ENCODE results near the gene ZNF385D.
"Not testable (repeated sequence)": the region's sequence is repeated elsewhere in the genome, so short reads cannot be mapped to it uniquely, and the experiment has no call there.

The ZNF385D gene

GRCh38 chr3:21486024-21486935 lies 264.7 kb downstream of the ZNF385D start:
- not testable (repeated sequence) for H3K4me3 ChIP-seq (ENCODE audit: low read length in 2 of 2); H3K9ac ChIP-seq (ENCODE audit: low read length in 2 of 2); H3K27ac ChIP-seq (ENCODE audit: low read length); H3K4me1 ChIP-seq (ENCODE audit: control insufficient read depth, insufficient read depth, low read length); H3K9me3 ChIP-seq (ENCODE audit: control insufficient read depth in 2 of 2, low read length in 2 of 2); H3K27me3 ChIP-seq (ENCODE audit: control insufficient read depth in 1 of 2, insufficient read depth in 2 of 2, low read length in 2 of 2); H3K36me3 ChIP-seq (ENCODE audit: control insufficient read depth in 2 of 2, insufficient read depth in 2 of 2, low read length in 2 of 2)

- H3K4me3 ChIP-seq (ENCODE audit: low read length in 2 of 2): no peak overlapping the region
- H3K9ac ChIP-seq (ENCODE audit: low read length in 2 of 2): no peak overlapping the region
- no peaks in the 10 kb centered on the region for H3K27me3 ChIP-seq (ENCODE audit: control insufficient read depth in 1 of 2, insufficient read depth in 2 of 2, low read length in 2 of 2)
- no peaks in the 10 kb centered on the region for H3K9me3 ChIP-seq (ENCODE audit: control insufficient read depth in 2 of 2, low read length in 2 of 2)
- no peaks in the 10 kb centered on the region for H3K4me1 ChIP-seq (ENCODE audit: control insufficient read depth, insufficient read depth, low read length)
- H3K27ac ChIP-seq (ENCODE audit: low read length): no peak overlapping the region
- no peaks in the 10 kb centered on the region for H3K36me3 ChIP-seq (ENCODE audit: control insufficient read depth in 2 of 2, insufficient read depth in 2 of 2, low read length in 2 of 2)
Measured at GRCh38 chr3:21484828-21485144, 266.2 kb downstream of the ZNF385D start.

- no peak overlapping the region for H3K27ac ChIP-seq (ENCODE audit: low read length)
- no peaks in the 10 kb centered on the region for H3K36me3 ChIP-seq (ENCODE audit: control insufficient read depth in 2 of 2, insufficient read depth in 2 of 2, low read length in 2 of 2)
- no peaks in the 10 kb centered on the region for H3K9me3 ChIP-seq (ENCODE audit: control insufficient read depth in 2 of 2, low read length in 2 of 2)
- no peaks in the 10 kb centered on the region for H3K4me1 ChIP-seq (ENCODE audit: control insufficient read depth, insufficient read depth, low read length)
- no peak overlapping the region for H3K9ac ChIP-seq (ENCODE audit: low read length in 2 of 2)
- H3K27me3 ChIP-seq (ENCODE audit: control insufficient read depth in 1 of 2, insufficient read depth in 2 of 2, low read length in 2 of 2): no peaks in the 10 kb centered on the region
- no peak overlapping the region for H3K4me3 ChIP-seq (ENCODE audit: low read length in 2 of 2)
Measured at GRCh38 chr3:21484057-21484827, 266.8 kb downstream of the ZNF385D start.

GRCh38 chr3:21481991-21482390 lies 269.0 kb downstream of the ZNF385D start:
- H3K27me3 ChIP-seq (ENCODE audit: control insufficient read depth in 1 of 2, insufficient read depth in 2 of 2, low read length in 2 of 2): no peaks in the 10 kb centered on the region
- H3K4me1 ChIP-seq (ENCODE audit: control insufficient read depth, insufficient read depth, low read length): no peaks in the 10 kb centered on the region
- no peak overlapping the region for H3K27ac ChIP-seq (ENCODE audit: low read length)
- H3K9me3 ChIP-seq (ENCODE audit: control insufficient read depth in 2 of 2, low read length in 2 of 2): no peaks in the 10 kb centered on the region
- no peaks in the 10 kb centered on the region for H3K36me3 ChIP-seq (ENCODE audit: control insufficient read depth in 2 of 2, insufficient read depth in 2 of 2, low read length in 2 of 2)
- no peak overlapping the region for H3K4me3 ChIP-seq (ENCODE audit: low read length in 2 of 2)
- H3K9ac ChIP-seq (ENCODE audit: low read length in 2 of 2): no peak overlapping the region

GRCh38 chr3:21477541-21478288 lies 273.3 kb downstream of the ZNF385D start:
- Histone ChIP-seq H3K4me3 (ENCODE audit: low read length in 2 of 2) (no peak overlapping the region), H3K36me3 (ENCODE audit: control insufficient read depth in 2 of 2, insufficient read depth in 2 of 2, low read length in 2 of 2) (no peaks in the 10 kb centered on the region), H3K9me3 (ENCODE audit: control insufficient read depth in 2 of 2, low read length in 2 of 2) (no peaks in the 10 kb centered on the region), H3K27ac (ENCODE audit: low read length) (no peak overlapping the region), H3K4me1 (ENCODE audit: control insufficient read depth, insufficient read depth, low read length) (no peaks in the 10 kb centered on the region), H3K27me3 (ENCODE audit: control insufficient read depth in 1 of 2, insufficient read depth in 2 of 2, low read length in 2 of 2) (no peaks in the 10 kb centered on the region), H3K9ac (ENCODE audit: low read length in 2 of 2) (no peak overlapping the region)

- Histone ChIP-seq H3K9me3 (ENCODE audit: control insufficient read depth in 2 of 2, low read length in 2 of 2) (no peaks in the 10 kb centered on the region), H3K4me1 (ENCODE audit: control insufficient read depth, insufficient read depth, low read length) (no peaks in the 10 kb centered on the region), H3K27ac (ENCODE audit: low read length) (no peak overlapping the region), H3K9ac (ENCODE audit: low read length in 2 of 2) (no peak overlapping the region), H3K36me3 (ENCODE audit: control insufficient read depth in 2 of 2, insufficient read depth in 2 of 2, low read length in 2 of 2) (no peaks in the 10 kb centered on the region), H3K27me3 (ENCODE audit: control insufficient read depth in 1 of 2, insufficient read depth in 2 of 2, low read length in 2 of 2) (no peaks in the 10 kb centered on the region), H3K4me3 (ENCODE audit: low read length in 2 of 2) (no peak overlapping the region)
Measured at GRCh38 chr3:21466476-21466875, 284.5 kb downstream of the ZNF385D start.

GRCh38 chr3:21464746-21465145 lies 286.3 kb downstream of the ZNF385D start:
- no peaks in the 10 kb centered on the region for H3K36me3 ChIP-seq (ENCODE audit: control insufficient read depth in 2 of 2, insufficient read depth in 2 of 2, low read length in 2 of 2)
- no peaks in the 10 kb centered on the region for H3K27me3 ChIP-seq (ENCODE audit: control insufficient read depth in 1 of 2, insufficient read depth in 2 of 2, low read length in 2 of 2)
- H3K4me3 ChIP-seq (ENCODE audit: low read length in 2 of 2): no peak overlapping the region
- H3K27ac ChIP-seq (ENCODE audit: low read length): no peak overlapping the region
- H3K9ac ChIP-seq (ENCODE audit: low read length in 2 of 2): no peak overlapping the region
- no peaks in the 10 kb centered on the region for H3K4me1 ChIP-seq (ENCODE audit: control insufficient read depth, insufficient read depth, low read length)
- H3K9me3 ChIP-seq (ENCODE audit: control insufficient read depth in 2 of 2, low read length in 2 of 2): no peaks in the 10 kb centered on the region

- Histone ChIP-seq H3K27ac (ENCODE audit: low read length) (no peak overlapping the region), H3K4me3 (ENCODE audit: low read length in 2 of 2) (no peak overlapping the region), H3K9me3 (ENCODE audit: control insufficient read depth in 2 of 2, low read length in 2 of 2) (no peaks in the 10 kb centered on the region), H3K27me3 (ENCODE audit: control insufficient read depth in 1 of 2, insufficient read depth in 2 of 2, low read length in 2 of 2) (no peaks in the 10 kb centered on the region), H3K4me1 (ENCODE audit: control insufficient read depth, insufficient read depth, low read length) (no peaks in the 10 kb centered on the region), H3K9ac (ENCODE audit: low read length in 2 of 2) (no peak overlapping the region), H3K36me3 (ENCODE audit: control insufficient read depth in 2 of 2, insufficient read depth in 2 of 2, low read length in 2 of 2) (no peaks in the 10 kb centered on the region)
Measured at GRCh38 chr3:21463319-21463718, 287.7 kb downstream of the ZNF385D start.

- no peaks in the 10 kb centered on the region for H3K27me3 ChIP-seq (ENCODE audit: control insufficient read depth in 1 of 2, insufficient read depth in 2 of 2, low read length in 2 of 2)
- H3K27ac ChIP-seq (ENCODE audit: low read length): no peak overlapping the region
- no peaks in the 10 kb centered on the region for H3K9me3 ChIP-seq (ENCODE audit: control insufficient read depth in 2 of 2, low read length in 2 of 2)
- H3K36me3 ChIP-seq (ENCODE audit: control insufficient read depth in 2 of 2, insufficient read depth in 2 of 2, low read length in 2 of 2): no peaks in the 10 kb centered on the region
- H3K9ac ChIP-seq (ENCODE audit: low read length in 2 of 2): no peak overlapping the region
- H3K4me1 ChIP-seq (ENCODE audit: control insufficient read depth, insufficient read depth, low read length): no peaks in the 10 kb centered on the region
- H3K4me3 ChIP-seq (ENCODE audit: low read length in 2 of 2): no peak overlapping the region
Measured at GRCh38 chr3:21462141-21462540, 288.9 kb downstream of the ZNF385D start.

- H3K9ac ChIP-seq (ENCODE audit: low read length in 2 of 2): no peak overlapping the region
- H3K4me1 ChIP-seq (ENCODE audit: control insufficient read depth, insufficient read depth, low read length): no peaks in the 10 kb centered on the region
- H3K27me3 ChIP-seq (ENCODE audit: control insufficient read depth in 1 of 2, insufficient read depth in 2 of 2, low read length in 2 of 2): no peaks in the 10 kb centered on the region
- H3K27ac ChIP-seq (ENCODE audit: low read length): no peak overlapping the region
- H3K36me3 ChIP-seq (ENCODE audit: control insufficient read depth in 2 of 2, insufficient read depth in 2 of 2, low read length in 2 of 2): no peaks in the 10 kb centered on the region
- no peak overlapping the region for H3K4me3 ChIP-seq (ENCODE audit: low read length in 2 of 2)
- peaks cover 0 to 4% of the 10 kb centered on the region in 2 donors for H3K9me3 ChIP-seq (ENCODE audit: control insufficient read depth in 2 of 2, low read length in 2 of 2)
Measured at GRCh38 chr3:21457084-21457483, 293.9 kb downstream of the ZNF385D start.

Data from stomach smooth muscle (tissue), 2 donors.